Lower leg skin (tissue), 3 donors: Measurements from ENCODE around the gene KRTAP1-5.

Experiments used
- POLR2A ChIP-seq, 2 donors: fragments of 450-650 bp; IDR thresholded peaks; one replicate each; pipeline ENCODE4 v1.6.1; 2016 to 2017; ENCODE audit warnings: antibody characterized with exemption in 2 of 2, mild to moderate bottlenecking in 1 of 2, moderate library complexity in 1 of 2
- TF ChIP-seq, protein P1 (sequence below), 3 donors: fragments of 450-650 bp; IDR thresholded peaks; one replicate each; pipeline ENCODE4 v1.5.1; 2016; ENCODE audit warnings: antibody characterized with exemption in 3 of 3, mild to moderate bottlenecking in 3 of 3, moderate library complexity in 2 of 3

DNA sequence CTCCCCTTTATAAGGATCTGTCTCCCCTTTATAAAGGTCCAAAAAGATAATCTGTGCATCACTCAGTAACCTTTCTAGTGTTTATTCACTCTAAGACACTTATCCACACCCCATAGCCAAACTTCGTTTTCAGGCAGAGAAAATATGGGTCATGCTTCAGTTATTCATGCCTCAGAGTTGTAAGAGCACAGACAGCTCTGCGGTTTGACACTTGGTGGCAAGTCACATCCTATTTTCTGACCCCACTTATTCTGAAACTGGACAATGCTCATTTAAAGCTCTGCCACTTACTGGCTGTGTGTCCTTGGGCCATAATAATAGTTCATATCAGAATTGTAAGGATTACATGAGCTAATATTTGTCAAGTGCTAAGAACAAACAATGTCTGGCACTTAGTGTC lies 22.1 kb upstream of the KRTAP1-5 start:
- TF ChIP-seq, protein P1, sequence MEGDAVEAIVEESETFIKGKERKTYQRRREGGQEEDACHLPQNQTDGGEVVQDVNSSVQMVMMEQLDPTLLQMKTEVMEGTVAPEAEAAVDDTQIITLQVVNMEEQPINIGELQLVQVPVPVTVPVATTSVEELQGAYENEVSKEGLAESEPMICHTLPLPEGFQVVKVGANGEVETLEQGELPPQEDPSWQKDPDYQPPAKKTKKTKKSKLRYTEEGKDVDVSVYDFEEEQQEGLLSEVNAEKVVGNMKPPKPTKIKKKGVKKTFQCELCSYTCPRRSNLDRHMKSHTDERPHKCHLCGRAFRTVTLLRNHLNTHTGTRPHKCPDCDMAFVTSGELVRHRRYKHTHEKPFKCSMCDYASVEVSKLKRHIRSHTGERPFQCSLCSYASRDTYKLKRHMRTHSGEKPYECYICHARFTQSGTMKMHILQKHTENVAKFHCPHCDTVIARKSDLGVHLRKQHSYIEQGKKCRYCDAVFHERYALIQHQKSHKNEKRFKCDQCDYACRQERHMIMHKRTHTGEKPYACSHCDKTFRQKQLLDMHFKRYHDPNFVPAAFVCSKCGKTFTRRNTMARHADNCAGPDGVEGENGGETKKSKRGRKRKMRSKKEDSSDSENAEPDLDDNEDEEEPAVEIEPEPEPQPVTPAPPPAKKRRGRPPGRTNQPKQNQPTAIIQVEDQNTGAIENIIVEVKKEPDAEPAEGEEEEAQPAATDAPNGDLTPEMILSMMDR (IDR thresholded peaks at IDR 0.05): no peak
- no peak for TF ChIP-seq POLR2A (IDR thresholded peaks at IDR 0.05)
